CD4-positive, alpha-beta T cell treated with Interleukin-15 for 4 hours (primary cell): ENCODE results near the gene ORAI1.
"Not testable (repeated sequence)": the region's sequence is repeated elsewhere in the genome, so short reads cannot be mapped to it uniquely, and the experiment has no call there.

ENCODE experiments used
- DNase-seq: peaks from one replicate; pipeline ENCODE4 v3.0.0-alpha.2; 2020; ENCODE audit warnings: low spot score

Gene ORAI1

DNA sequence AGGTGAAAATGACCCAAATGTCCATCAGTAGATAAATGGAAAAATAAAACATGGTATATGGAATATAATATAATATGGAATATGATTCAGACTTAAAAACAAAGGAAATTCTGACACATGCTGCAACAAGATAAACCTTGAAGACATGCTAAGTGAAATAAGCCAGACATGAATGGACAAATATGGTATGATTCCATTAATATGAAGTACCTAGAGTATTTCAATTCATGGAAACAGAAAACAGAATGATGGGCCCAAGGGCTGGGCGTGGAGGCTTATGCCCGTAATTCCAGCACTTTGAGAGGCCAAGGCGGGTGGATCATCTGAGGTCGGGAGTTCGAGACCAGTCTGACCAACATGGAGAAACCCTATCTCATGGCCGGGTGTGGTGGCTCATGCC lies 22.7 kb upstream of the ORAI1 start:
- no peak for DNase-seq

DNA sequence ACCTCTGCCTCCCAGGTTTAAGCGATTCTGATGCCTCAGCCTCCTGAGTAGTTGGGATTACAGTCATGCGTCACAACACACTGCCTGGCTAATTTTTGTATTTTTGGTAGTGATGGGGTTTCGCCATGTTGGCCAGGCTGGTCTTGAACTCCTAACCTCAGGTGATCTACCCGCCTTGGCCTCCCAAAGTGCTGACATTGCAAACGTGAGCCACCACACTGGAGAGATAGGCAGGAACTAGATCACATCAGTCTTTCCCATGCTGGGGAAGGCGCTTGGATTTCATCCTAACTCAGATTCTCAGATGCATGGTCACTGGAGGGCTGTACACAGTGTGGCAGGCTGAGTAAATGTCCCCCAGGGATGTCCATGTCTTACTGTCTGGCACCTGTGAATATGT lies 18.0 kb upstream of the ORAI1 start:
- no peak for DNase-seq

DNA sequence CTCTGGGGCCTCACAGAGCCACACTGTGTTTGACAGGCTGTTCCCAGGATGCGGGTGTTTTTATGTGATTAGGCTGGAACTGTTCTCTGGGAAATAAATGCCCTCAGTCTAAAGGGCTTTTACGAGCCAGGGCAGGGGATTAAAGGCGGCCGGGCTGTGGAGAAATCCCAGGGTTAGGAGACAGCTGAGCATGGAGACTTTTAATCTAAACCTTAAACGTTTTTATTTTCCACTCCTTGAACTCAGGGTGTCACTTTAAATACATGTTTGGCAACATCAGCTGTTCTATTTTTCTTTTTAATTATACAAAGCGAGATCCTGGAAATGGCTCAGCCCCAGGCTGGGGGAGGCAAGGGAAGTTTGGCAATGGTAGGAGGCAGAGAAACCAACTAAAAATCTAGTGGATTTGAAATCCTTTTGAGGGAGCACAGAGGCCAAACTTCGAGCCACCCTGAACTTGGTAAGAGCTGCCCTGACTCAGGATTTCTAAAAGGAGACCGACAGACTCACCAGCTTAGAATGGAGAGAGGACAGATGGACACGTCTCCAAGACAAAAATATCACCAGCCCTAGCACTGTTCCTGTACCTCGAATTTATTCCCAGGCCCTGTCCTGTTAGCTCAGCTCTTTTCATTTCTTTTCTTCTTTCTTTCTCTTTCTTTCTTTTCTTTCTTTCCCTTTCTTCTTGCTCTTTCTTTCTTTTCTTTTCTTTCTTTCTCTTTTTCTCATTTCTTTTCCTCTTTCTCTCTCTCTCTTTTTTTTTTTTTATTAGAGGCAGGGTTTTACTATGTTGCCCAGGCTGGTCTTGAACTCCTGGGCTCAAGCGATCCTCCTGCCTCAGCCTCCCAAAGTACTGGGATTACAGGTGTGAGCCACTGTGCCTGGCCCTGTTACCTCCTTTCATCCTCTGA lies 15.8 kb upstream of the ORAI1 start:
- no peak for DNase-seq

- no peak for DNase-seq
Observed at GRCh38 chr12:121611306-121611705, 15.0 kb upstream of the ORAI1 start.

- no peak for DNase-seq
Observed at GRCh38 chr12:121613462-121613861, 12.9 kb upstream of the ORAI1 start.

GRCh38 chr12:121614872-121615467 lies 11.4 kb upstream of the ORAI1 start:
- DNase-seq: no peak

DNA sequence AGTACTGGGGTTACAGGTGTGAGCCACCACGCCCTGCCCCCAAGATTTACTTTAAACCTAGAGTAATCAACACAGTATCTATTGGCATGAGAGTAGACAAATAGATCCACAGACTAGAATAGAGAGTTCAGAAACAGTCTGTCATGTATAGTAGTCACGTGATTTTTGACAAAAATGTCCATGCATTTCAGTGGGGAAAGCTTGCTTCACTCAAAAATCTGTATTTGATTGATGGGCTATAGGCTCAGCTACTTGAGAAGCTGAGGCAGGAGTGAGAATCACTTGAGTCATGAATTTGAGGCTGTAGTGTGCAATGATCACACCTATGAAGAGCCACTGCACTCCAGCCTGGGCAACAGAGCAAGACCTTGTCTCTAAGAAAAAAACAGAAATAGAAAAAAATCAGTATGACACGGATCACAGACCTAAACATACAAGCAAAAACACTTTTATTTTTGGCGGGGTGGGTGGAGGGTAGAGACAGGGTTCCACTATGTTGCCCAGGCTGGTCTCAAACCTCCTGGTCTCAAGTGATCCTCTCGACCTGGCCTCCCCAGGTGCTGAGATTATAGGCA lies 7.6 kb upstream of the ORAI1 start:
- DNase-seq: no peak

GRCh38 chr12:121620333-121620891 lies 5.9 kb upstream of the ORAI1 start:
- DNase-seq: no peak

DNA sequence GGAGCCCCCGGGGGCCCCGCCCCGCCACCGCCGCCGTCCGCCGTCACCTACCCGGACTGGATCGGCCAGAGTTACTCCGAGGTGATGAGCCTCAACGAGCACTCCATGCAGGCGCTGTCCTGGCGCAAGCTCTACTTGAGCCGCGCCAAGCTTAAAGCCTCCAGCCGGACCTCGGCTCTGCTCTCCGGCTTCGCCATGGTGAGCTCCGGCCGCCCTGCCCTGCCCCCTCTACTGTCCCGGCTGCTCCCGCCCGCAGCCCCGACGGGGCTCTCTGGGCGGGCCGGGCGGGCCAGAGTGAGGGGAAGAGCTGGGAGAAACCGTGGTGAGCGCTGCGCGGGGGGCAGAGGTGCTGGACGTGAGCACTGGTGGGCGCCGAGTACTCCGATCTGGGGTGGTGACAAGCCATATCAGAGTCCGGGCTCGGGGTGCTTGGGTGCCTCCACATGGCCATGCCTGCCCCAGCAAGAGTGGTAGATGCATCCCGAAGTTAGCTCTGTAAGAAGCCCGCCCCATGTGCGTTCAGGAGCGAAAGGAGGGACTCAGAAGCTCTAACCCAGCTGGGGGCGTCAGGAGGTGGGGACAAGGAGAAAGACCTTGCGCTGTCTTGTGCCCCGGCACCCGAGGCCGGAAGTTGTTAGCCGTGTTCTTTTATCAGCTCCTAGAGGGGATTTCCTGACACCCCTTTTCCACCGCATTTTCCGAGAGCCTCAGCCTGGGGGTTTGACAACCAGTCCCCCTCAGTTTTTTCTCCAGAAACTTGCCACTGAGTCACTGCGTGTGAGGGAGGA lies 717 bp downstream of the ORAI1 start:
- peak; percentile 85 for DNase-seq

- DNase-seq: no peak
Observed at GRCh38 chr12:121628037-121628436, 1.7 kb downstream of the ORAI1 start.

DNA sequence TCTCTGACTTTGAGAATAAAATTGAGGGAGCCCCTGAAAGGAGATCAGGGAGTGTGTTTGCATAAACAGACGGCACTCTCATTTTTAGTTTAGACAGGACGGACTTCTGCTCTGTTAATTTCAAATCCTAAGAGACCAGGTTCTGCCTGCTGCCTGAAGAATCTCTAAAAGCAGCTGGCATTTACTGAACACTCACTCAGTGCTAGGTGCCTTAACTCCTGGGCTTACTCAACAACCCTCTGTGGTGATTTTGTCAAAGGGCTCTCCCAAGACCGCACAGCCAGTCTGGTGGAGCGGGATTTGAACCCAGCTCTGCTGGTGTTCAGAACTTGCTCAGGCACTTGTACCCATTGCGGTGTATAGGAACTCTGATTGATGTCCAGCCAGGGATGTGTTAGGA lies 2.2 kb downstream of the ORAI1 start:
- no peak for DNase-seq

- no peak for DNase-seq
Observed at GRCh38 chr12:121630791-121631355, 4.5 kb downstream of the ORAI1 start.

GRCh38 chr12:121632069-121632970 lies 6.0 kb downstream of the ORAI1 start:
- no peak for DNase-seq

DNA sequence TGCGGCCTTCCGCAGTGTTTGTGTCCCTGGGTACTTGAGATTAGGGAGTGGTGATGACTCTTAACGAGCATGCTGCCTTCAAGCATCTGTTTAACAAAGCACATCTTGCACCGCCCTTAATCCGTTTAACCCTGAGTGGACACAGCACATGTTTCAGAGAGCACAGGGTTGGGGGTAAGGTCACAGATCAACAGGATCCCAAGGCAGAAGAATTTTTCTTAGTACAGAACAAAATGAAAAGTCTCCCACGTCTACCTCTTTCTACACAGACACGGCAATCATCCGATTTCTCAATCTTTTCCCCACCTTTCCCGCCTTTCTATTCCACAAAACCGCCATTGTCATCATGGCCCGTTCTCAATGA lies 7.5 kb downstream of the ORAI1 start:
- DNase-seq: not testable (repeated sequence)

- no peak for DNase-seq
Observed at GRCh38 chr12:121634836-121635235, 8.5 kb downstream of the ORAI1 start.

DNA sequence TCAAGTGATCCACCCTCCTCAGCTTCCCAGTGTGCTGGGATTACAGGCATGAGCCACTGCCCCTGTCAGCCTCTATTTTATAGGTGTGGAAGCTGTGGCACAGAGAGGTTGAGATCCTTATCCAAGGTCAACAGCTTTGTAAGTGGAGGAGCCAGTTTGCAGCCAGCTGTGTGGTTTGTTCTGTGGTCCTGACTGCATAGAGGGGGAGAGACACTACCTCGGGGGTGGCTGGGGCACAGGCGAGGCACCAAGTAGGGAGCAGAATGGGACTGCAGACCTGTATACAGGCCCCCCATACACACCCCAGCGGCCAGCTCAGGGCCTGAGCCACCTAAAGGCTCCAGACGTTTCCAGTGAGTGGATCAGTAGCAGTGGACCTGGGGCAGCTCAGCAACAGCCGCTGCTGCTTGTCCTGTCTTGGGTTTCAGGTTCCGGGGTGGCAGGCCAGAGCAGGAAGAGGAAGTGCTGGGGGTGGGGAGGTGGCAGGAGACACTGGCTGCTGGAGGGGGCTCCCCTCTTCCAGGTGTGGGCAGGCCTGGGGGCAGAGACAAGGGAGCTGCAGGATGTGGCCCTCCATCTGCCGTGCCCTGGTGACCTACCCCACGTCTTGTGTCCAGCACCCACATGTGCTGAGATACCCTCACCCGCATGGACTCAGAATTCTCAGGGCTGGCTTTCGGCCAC lies 11.0 kb downstream of the ORAI1 start:
- DNase-seq: peak; percentile 45

- no peak for DNase-seq
Observed at GRCh38 chr12:121638298-121639202, 12.2 kb downstream of the ORAI1 start.

DNA sequence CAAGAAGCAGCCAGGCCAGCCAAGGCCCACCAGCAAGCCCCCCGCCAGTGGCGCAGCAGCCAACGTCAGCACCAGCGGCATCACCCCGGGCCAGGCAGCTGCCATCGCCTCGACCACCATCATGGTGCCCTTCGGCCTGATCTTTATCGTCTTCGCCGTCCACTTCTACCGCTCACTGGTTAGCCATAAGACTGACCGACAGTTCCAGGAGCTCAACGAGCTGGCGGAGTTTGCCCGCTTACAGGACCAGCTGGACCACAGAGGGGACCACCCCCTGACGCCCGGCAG lies 15.0 kb downstream of the ORAI1 start:
- no peak for DNase-seq

DNA sequence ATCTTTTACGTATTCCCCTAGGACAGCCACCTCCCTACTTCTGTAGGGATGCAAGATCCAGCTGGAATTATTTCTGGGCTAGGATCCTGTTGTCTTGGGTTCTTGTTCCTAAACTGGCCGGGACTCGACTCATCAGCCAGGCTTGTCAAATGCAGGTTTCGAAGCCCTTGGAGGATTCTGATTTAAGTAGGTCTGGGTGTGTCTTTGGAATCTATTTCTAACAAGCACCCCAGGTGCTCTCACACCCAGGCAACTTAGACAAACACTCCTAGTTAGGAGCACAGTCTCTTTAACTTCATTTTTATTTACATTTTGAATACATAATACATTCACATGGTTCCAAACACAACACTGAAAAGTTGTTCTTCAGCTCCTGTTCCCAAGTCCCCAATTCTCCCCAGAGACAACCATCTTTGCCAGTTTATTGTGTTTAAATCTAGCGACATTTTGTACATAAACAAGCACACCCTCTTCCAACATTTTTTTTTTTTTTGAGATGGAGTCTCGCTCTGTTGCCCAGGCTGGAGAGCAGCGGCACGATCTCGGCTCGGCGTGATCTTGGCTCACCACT lies 22.2 kb downstream of the ORAI1 start:
- no peak for DNase-seq
